AG04449 (cell line): ENCODE results near the gene LGR6.

Experiments
- CTCF ChIA-PET: fragments of 350-600 bp; formaldehyde crosslinking; extraction: SDS; loops from one replicate; lab custom pipeline; 2021; ENCODE audit warnings: antibody characterized with exemption; lab: Yijun Ruan, JAX
- POLR2A ChIA-PET: fragments of 400-600, 350-600 bp; formaldehyde crosslinking; extraction: SDS; loops from one replicate; lab custom pipeline; 2020; ENCODE audit warnings: antibody characterized with exemption, inconsistent platforms; lab: Yijun Ruan, JAX
- DNase-seq: peaks from one replicate; pipeline ENCODE4 v3.0.0-alpha.2; 2010; ENCODE audit warnings: low read depth, low spot score
- H3K4me3 ChIP-seq: 2 replicates; pipeline ENCODE4 v1.5.1; 2011; ENCODE audit warnings: low read depth, mild to moderate bottlenecking, control low read depth, low read length
- CTCF ChIP-seq: IDR thresholded peaks from one replicate; pipeline ENCODE4 v1.5.1; 2011; ENCODE audit warnings: mild to moderate bottlenecking, moderate library complexity, low read length, control low read depth, inconsistent platforms; ENCODE audit not compliant: insufficient read depth; ENCODE audit errors: missing control alignments

The LGR6 gene

DNA sequence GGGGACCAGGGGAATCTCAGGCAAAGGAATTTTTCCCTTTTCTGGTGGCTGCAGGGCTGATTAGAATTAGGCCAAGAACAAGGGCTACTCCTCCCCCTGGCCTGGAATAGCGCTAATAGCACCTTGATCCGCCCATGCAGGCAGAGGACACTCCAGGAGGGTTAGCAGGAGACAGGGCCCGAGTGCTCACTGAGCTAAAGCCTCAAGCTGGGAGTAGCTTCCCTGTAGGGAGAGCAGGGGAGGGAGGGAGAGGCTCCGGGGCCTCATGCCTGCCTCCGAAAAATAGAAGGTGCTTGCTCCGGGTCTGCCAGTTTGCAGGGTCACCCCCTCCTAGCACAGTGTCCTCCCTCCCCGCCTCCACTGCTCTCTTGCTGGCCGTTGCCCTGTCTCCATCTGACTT lies 37.0 kb upstream of the LGR6 start:
- TF ChIP-seq CTCF, result no peak
- CTCF ChIA-PET, result interaction anchor here (0.9 to 5.6 kb wide), 5 partner anchors 8 to 21 kb away, joined by 3 to 37 read pairs (median 16); partner anchors contain the start of gene ARL8A
- POLR2A ChIA-PET, result no interaction called here
- no peak overlapping the region for H3K4me3 ChIP-seq
- DNase-seq, result no peak

DNA sequence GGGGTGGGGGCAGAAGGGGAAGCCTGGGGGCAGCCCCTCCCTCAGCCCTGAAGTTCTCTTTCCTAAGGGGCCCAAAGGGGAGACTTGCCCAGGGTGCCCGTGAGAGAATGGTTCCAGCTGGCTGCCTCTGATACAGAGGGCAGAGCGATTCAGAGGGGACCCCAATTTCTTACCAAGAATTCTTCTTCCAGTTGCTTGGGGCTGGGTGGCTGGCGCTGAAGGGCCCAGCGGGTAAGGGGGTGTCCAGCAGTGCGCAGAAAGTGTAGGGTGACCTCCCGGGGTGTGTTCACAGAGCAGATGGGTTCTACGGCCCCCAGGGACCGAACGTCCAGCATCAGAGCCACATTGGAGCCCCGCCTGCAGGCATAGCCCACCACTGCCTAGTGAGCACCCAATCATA lies 35.7 kb upstream of the LGR6 start:
- no peak for DNase-seq
- ChIA-PET CTCF (no interaction called here), POLR2A (no interaction called here)
- H3K4me3 ChIP-seq, result no peak overlapping the region
- TF ChIP-seq CTCF, result no peak

GRCh38 chr1:202158810-202159533 lies 34.6 kb upstream of the LGR6 start:
- no peak for TF ChIP-seq CTCF
- DNase-seq, result no peak
- no peak overlapping the region for H3K4me3 ChIP-seq
- CTCF ChIA-PET, result interaction anchor here (1.7 kb wide), 1 partner anchor 23 kb away, joined by 6 read pairs; no protein-coding TSS in a partner anchor
- POLR2A ChIA-PET, result no interaction called here

DNA sequence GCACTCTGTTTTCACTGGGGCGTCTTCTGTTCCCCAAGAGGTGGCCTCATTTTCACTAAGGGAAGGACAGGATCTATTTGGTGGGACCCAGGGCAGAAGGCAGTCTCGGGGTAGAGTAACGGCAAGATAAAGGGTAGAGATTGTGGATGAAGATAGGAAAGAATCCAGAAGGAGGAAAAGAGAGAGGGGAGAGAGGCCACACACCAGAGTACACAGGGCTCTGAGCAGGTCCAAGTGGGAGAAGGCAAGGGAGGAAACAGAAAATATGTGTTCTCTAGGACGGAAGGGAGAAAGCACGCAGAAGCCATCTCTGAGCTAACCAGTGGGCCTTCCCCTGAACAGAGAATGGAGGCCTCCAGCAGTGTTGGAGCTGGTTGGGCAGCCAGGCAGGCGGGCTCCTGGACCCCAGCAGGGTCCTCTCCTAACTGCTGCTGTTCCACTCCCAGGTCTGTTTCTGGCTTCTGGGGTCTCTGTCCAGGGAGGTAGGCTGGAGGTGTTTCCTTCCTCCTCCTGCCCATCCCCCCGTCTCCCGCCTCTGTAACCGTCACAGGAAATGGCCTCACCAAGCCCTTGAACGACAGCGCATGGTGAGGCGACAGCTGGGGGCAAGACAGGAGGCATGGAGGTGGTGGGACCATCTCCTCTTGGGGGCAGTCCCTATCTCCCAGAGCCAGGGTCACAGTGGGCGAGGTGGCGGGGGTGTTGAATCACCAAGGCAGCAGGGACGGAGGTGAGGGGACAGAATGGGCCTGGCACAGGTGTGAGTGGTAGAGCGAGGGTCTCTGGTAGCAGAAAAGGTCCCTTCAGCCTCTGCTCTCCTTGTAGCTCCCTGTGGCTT lies 33.8 kb upstream of the LGR6 start:
- H3K4me3 ChIP-seq, result no peak overlapping the region
- POLR2A ChIA-PET, result no interaction called here
- TF ChIP-seq CTCF, result no peak
- DNase-seq, result no peak
- CTCF ChIA-PET, result interaction anchor here (1.7 kb wide), 1 partner anchor 24 kb away, joined by 6 read pairs; no protein-coding TSS in a partner anchor

DNA sequence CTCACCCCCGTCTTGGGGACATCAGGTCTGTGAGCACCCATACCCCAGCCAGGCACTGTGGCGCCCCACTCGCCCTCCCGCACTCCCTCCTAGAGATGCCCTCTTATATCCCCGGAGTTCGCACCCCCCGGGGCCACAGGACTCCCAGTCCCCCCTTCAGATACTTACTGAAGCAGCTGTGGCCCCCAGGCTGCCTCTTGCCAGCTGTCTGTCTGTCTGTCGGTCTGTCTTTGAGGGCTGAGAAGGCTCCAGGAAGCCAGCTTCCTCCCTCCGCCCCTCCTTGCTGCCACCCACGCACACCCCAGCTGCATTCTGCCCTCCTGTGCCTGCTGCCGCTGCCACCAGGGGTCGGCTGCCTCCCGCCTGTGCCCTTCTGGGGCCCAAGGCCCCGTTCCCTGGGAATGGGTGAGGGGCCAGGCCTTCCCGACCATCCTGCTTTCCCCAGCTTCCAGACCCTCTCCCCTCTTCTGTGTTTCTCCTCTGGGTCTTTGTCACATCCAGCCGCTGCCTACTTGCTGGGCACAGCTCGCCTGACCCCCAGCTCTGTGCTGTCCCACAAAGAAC lies 33.1 kb upstream of the LGR6 start, which contains the start of gene PTPN7:
Gene PTPN7, minus strand, starts transcription at position 226 of the 564 bp plus-strand sequence. CDS start 1,200 bp downstream, outside the sequence.
- ChIA-PET POLR2A (no interaction called here), CTCF (interaction anchor here (1.7 kb wide), 1 partner anchor 25 kb away, joined by 6 read pairs; no protein-coding TSS in a partner anchor)
- TF ChIP-seq CTCF, result peak; percentile 19
- no peak within 1 kb of the TSS for H3K4me3 ChIP-seq
- DNase-seq, result no peak
